Aorta (tissue), 5 donors: Measurements from ENCODE around the gene EP400. TPM values are rescaled to one million over a fixed set of nuclear protein-coding genes. Genes with fewer than 3 reads are reported as not detected.
A peak's percentile ranks its signal among the peaks of the same experiment; 100 is the strongest.

Source experiments
- ATAC-seq: fragments of 200-7000 bp; cut with Tn5 transposase; one replicate; pipeline ENCODE4 v1.9.1; 2022; ENCODE audit warnings: moderate library complexity; ENCODE audit not compliant: low FRiP score
- DNase-seq, 2 donors: peaks; one replicate each; pipeline ENCODE4 v3.0.0-alpha.2; 2020
- H3K27ac ChIP-seq, 2 donors: one replicate each; pipeline ENCODE4 v1.5.1; 2013; ENCODE audit warnings: low read length in 2 of 2, mild to moderate bottlenecking in 2 of 2, moderate library complexity in 2 of 2, control low read depth in 1 of 2, inconsistent platforms in 1 of 2, low read depth in 1 of 2
- H3K27me3 ChIP-seq, 2 donors: one replicate each; pipeline ENCODE4 v1.6.1; 2013; ENCODE audit warnings: control low read depth in 1 of 2, low read length in 1 of 2, mild to moderate bottlenecking in 1 of 2, moderate library complexity in 1 of 2; ENCODE audit not compliant: insufficient read depth in 2 of 2, control insufficient read depth in 1 of 2
- H3K36me3 ChIP-seq, 2 donors: one replicate each; pipeline ENCODE4 v1.6.1; 2013; ENCODE audit warnings: control low read depth in 1 of 2, low read length in 1 of 2, mild to moderate bottlenecking in 1 of 2; ENCODE audit not compliant: insufficient read depth in 2 of 2, control insufficient read depth in 1 of 2
- H3K4me1 ChIP-seq, 2 donors: one replicate each; pipeline ENCODE4 v1.6.1; 2013; ENCODE audit warnings: low read length in 2 of 2, control low read depth in 1 of 2, mild to moderate bottlenecking in 1 of 2, moderate library complexity in 1 of 2; ENCODE audit not compliant: insufficient read depth in 2 of 2, control insufficient read depth in 1 of 2
- H3K4me3 ChIP-seq, 2 donors: one replicate each; pipeline ENCODE4 v1.5.1; 2013; ENCODE audit warnings: low read length in 2 of 2, control low read depth in 1 of 2, mild to moderate bottlenecking in 1 of 2
- H3K9me3 ChIP-seq: one replicate; pipeline ENCODE4 v1.6.1; 2013; ENCODE audit warnings: mild to moderate bottlenecking, low read length; ENCODE audit not compliant: control insufficient read depth
- WGBS, 2 donors: extraction: QIAGEN DNeasy Blood & Tissue Kit; methylation state at CpG; one replicate each; pipeline ENCODE4 v1.1.7; 2013; 5-methylcytosine and 5-hydroxymethylcytosine counted together
- intact Hi-C, 2 donors: fragments of 100-400 bp; cut with DNase I; formaldehyde crosslinking; loops; one replicate each; pipeline versions ENCODE4 v1.14.2 to v1.15.0; 2022
- polyA plus RNA-seq, 2 donors: library from polyadenylated mRNA; stranded (reverse); fragments of 200-250 nt; gene quantifications; one replicate each; pipeline ENCODE4 v1.2.3, GENCODE V29; 2013
- total RNA-seq, 2 donors: library from RNA; stranded (reverse); fragmentation: NEBNext Ultra II Directional; extraction: Animal tissue kit (Norgen Biotek cat#: 25700); gene quantifications; one replicate each; pipeline ENCODE4 v1.2.1, GENCODE V29; 2021
- donor health status: healthy with polysubstance abuse.
- donor health status: Bipolar disorder and iron deficiency.
- donor health status: DM: no; HTN: no; CAD: no.
- donor health status: DM: no; HTN: no; CAD: no.
- donor health status: DM: yes; HTN: yes; CAD: no.

EP400 gene
- total and polyA plus RNA-seq, 4 donors: 2.8 to 52.9 (median 28.1) TPM

DNA sequence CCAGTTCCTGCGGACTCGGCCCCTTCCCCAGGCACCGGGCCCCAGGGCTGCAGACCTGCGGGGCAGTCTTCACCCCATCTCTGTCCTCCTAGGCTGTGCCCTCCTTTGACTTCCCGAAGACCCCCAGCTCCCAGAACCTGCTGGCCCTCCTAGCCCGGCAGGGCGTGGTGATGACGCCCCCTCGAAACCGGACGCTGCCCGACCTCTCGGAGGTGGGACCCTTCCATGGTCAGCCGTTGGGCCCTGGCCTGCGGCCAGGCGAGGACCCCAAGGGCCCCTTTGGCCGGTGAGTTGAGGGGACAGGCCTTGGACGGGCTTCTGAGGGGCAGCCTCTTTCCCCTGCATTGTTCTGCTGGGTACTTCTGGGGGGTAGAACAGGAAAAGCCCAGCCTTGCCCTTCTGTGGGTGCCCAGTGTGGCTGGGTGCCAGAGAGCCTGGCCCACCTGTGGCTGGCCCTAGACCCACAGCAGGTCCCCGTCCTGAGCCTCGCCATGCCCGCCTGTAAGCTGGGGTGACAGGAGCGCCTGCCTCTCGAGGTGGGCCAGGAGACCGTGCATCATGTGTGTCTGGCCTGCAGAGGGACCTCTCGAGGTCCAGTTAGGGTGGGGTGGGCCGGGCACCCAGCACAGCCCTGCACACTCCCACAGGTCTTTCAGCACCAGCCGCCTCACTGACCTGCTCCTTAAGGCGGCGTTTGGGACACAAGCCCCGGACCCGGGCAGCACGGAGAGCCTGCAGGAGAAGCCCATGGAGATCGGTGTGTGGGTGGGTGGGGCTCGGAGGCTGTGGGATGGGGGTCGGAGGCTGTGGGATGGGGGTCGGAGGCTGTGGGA is 33.2 kb upstream of the EP400 start:
- no peak for DNase-seq
- H3K36me3 ChIP-seq: peaks cover 3 to 4% of the 10 kb centered on the region in 2 donors
- H3K9me3 ChIP-seq: no peaks in the 10 kb centered on the region
- peak; percentile 39 for ATAC-seq
- 87 to 90% methylated on average over 36 of the region's 36 CpGs for WGBS, 2 donors
- intact Hi-C loops: no loop called here
- no peaks in the 10 kb centered on the region for H3K27me3 ChIP-seq
- no peak overlapping the region for H3K27ac ChIP-seq
- H3K4me1 ChIP-seq: no peaks in the 10 kb centered on the region
- H3K4me3 ChIP-seq: no peak overlapping the region

DNA sequence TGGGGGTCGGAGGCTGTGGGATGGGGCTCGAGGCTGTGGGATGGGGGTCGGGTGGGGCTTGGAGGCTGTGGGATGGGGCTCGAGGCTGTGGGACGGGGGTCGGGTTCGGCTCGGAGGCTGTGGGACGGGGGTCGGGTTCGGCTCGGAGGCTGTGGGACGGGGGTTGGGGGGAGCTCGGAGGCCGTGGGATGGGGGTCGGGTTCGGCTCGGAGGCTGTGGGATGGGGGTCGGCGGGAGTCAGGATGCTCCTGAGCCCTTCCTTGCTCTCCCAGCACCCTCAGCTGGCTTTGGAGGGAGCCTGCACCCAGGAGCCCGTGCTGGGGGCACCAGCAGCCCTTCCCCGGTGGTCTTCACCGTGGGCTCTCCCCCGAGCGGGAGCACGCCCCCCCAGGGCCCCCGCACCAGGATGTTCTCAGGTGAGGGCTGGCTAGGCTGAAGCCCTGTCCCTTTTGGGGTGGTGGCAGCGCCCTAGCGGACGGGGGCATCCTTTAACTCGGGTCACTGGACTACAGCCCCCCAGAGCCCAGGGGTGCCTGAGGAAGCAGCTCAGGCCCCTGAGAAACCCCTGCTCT is 32.5 kb upstream of the EP400 start:
- Histone ChIP-seq H3K36me3 (peaks cover 2 to 3% of the 10 kb centered on the region in 2 donors), H3K4me3 (no peak overlapping the region), H3K27ac (no peak overlapping the region), H3K27me3 (no peaks in the 10 kb centered on the region), H3K4me1 (no peaks in the 10 kb centered on the region), H3K9me3 (no peaks in the 10 kb centered on the region)
- no peak for ATAC-seq
- no peak for DNase-seq
- 78 to 84% methylated on average over 28 to 31 of the region's 31 CpGs for WGBS, 2 donors
- intact Hi-C loops: no loop called here

DNA sequence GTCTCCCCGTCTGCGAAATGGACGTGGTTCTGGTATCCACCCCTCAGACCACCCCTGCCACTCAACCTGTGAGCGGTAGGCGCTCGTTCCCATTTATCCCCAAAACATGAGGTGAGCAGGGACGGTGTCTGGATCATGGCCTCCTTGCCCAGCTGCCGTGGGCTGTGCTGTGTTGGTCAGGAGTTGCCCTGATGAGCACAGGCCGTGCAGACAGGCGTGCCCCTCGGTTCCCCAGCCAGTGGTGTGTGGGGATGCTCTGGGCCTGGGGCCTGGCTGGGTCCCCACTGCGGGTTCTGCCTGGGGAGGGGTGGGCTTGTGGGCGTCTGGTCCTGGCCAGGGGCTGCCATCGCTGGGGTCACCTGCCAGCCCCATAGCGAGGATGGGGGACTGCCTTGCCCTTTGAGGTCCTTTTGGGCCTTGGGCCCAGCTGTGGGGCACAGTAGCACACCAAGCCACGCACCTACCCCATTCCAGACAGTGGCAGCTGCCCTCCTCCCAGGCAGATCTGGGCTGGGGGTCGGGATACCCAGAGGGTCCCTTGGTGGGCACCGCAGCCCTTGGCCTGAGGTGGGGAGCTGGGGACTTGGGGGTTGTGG is 31.9 kb upstream of the EP400 start:
- Histone ChIP-seq H3K4me3 (no peak overlapping the region), H3K4me1 (no peaks in the 10 kb centered on the region), H3K27ac (no peak overlapping the region), H3K9me3 (no peaks in the 10 kb centered on the region), H3K27me3 (no peaks in the 10 kb centered on the region), H3K36me3 (peaks cover 2 to 3% of the 10 kb centered on the region in 2 donors)
- ATAC-seq: no peak
- intact Hi-C loops: no loop called here
- WGBS, 2 donors: 85 to 87% methylated on average over 18 of the region's 18 CpGs
- DNase-seq: no peak

DNA sequence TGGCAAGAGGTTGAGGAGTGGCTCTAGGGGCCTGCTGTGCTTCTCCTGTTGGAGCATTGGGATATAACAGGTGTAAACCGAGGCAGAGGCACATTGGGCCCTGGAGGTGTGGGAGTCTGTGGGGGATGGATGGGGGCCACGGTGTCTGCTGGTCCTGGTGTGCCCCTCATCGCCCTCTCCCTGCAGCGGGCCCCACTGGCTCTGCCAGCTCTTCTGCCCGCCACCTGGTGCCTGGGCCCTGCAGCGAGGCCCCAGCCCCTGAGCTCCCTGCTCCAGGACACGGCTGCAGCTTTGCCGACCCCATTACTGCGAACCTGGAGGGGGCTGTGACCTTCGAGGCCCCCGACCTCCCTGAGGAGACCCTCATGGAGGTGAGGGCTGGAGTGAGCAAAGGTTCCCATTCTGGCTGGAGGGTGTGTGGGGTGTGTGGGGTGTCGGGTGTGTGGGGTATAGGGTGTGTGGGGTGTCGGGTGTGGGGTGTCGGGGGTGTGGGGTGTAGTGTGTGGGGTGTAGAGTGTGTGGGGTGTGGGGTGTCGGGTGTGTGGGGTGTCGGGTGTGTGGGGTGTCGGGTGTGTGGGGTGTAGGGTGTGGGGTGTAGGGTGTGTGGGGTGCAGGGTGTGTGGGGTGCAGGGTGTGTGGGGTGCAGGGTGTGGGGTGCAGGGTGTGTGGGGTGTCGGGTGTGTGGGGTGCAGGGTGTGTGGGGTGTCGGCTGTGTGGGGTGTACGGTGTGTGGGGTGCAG is 31.3 kb upstream of the EP400 start:
- H3K27ac ChIP-seq: no peak overlapping the region
- ATAC-seq: peak; percentile 53

DNA sequence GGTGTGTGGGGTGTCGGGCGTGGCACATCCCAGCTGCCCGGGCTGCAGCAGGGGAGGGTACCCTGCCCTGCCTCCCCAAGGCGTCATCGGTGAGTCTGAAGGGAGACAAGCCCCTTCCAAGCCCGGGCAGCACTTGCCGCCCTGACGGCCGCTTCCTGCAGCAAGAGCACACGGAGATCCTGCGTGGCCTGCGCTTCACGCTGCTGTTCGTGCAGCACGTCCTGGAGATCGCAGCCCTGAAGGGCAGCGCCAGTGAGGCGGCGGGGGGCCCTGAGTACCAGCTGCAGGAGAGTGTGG is 30.7 kb upstream of the EP400 start:
- no peaks in the 10 kb centered on the region for H3K9me3 ChIP-seq
- no peak for DNase-seq
- peaks cover 2 to 3% of the 10 kb centered on the region in 2 donors for H3K36me3 ChIP-seq
- intact Hi-C loops: no loop called here
- 92 to 93% methylated on average over 16 to 19 of the region's 19 CpGs for WGBS, 2 donors
- no peak overlapping the region for H3K27ac ChIP-seq
- ATAC-seq: no peak
- no peak overlapping the region for H3K4me3 ChIP-seq
- no peaks in the 10 kb centered on the region for H3K27me3 ChIP-seq
- H3K4me1 ChIP-seq: no peaks in the 10 kb centered on the region

More for the DNA sequence above, 31.3 kb upstream of the EP400 start:
- intact Hi-C loops: no loop called here
- Histone ChIP-seq H3K9me3 (no peaks in the 10 kb centered on the region), H3K4me3 (no peak overlapping the region), H3K36me3 (peaks cover 2 to 3% of the 10 kb centered on the region in 2 donors), H3K4me1 (no peaks in the 10 kb centered on the region), H3K27me3 (no peaks in the 10 kb centered on the region)
- WGBS, 2 donors: 84 to 89% methylated on average over 18 to 20 of the region's 20 CpGs
- DNase-seq: no peak

DNA sequence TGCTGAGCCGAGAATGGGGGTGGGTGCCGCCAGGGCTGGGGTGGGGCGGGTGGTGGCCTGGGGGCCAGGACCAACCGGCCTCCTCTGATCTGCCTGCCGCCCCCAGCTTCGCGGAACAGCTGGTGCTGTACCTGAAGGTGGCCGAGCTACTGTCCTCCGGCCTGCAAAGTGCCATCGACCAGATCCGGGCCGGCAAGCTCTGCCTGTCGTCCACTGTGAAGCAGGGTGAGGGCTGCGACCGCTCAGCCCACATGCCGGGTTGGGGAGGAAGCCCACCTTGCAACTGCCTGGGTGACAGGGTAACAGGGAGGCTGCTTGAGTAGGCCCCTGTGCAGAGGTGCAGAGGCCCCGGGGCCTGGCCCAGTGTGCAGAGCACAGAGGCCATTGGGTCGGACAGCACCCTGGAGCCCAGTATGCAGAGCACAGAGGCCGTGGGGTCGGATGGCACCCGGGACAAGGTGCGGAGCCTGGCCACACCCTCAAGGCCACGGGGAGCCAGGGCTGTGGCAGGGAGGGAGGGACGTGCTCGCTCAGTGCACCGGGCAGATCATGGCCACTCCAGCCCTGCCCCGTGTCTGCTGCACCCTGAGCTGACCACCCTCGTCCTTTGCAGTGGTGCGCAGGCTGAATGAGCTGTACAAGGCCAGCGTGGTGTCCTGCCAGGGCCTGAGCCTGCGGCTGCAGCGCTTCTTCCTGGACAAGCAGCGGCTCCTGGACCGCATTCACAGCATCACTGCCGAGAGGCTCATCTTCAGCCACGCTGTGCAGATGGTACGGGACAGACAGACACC is 30.2 kb upstream of the EP400 start:
- Histone ChIP-seq H3K36me3 (peaks cover 2 to 3% of the 10 kb centered on the region in 2 donors), H3K9me3 (no peaks in the 10 kb centered on the region), H3K4me1 (no peaks in the 10 kb centered on the region), H3K27me3 (no peaks in the 10 kb centered on the region), H3K27ac (no peak overlapping the region), H3K4me3 (no peak overlapping the region)
- no peak for DNase-seq
- intact Hi-C loops: no loop called here
- WGBS, 2 donors: 90 to 91% methylated on average over 36 to 37 of the region's 37 CpGs
- no peak for ATAC-seq

DNA sequence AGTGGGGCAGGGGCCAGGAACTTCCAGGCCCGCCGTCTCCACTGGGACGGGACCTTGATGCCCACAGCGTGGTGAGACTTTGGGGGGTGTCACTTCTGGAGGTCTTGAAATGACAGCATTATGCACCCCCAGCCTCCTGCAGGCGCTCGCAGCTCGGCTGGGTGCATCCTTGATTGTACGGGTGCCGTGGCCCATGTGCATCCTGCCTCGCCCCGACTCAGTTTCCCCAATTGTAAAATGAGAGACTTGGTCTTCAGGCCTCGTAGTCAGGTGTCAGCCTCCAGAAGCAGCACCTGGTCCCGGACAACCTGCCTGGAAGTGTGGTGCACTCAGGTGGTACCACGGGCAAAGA is 29.6 kb upstream of the EP400 start:
- no peaks in the 10 kb centered on the region for H3K4me1 ChIP-seq
- ATAC-seq: no peak
- H3K4me3 ChIP-seq: no peak overlapping the region
- no peaks in the 10 kb centered on the region for H3K9me3 ChIP-seq
- intact Hi-C loops: no loop called here
- H3K36me3 ChIP-seq: peaks cover 2 to 3% of the 10 kb centered on the region in 2 donors
- no peaks in the 10 kb centered on the region for H3K27me3 ChIP-seq
- no peak for DNase-seq
- 94 to 95% methylated on average over 14 of the region's 14 CpGs for WGBS, 2 donors
- H3K27ac ChIP-seq: no peak overlapping the region
